NCI-H748 (cell line): Measurements from ENCODE around the gene TRIM10.

Experiments
- DNase-seq: peaks from one replicate; lab custom pipeline; 2025; ENCODE audit not compliant: unreplicated experiment; lab: John Stamatoyannopoulos, UW

The TRIM10 gene

GRCh38 chr6:30160785-30161531 is at the start of gene TRIM10:
Gene TRIM10 (minus strand): TSS chr6:30161211. CDS start chr6:30160858, 353 bp downstream.
- DNase-seq: no peak

- no peak for DNase-seq
Measured at GRCh38 chr6:30207619-30208295, 46.7 kb upstream of the TRIM10 start.

- DNase-seq: no peak
Measured at GRCh38 chr6:30206799-30207618, 46.0 kb upstream of the TRIM10 start.

GRCh38 chr6:30206152-30206551 is 45.1 kb upstream of the TRIM10 start:
- DNase-seq: no peak

- DNase-seq: no peak
Measured at GRCh38 chr6:30204116-30204515, 43.1 kb upstream of the TRIM10 start.

GRCh38 chr6:30202366-30202765 is 41.4 kb upstream of the TRIM10 start:
- DNase-seq: no peak

GRCh38 chr6:30200551-30201281 is 39.7 kb upstream of the TRIM10 start:
- DNase-seq: no peak

GRCh38 chr6:30198166-30199084 is 37.4 kb upstream of the TRIM10 start:
- DNase-seq: no peak

GRCh38 chr6:30196376-30196775 is 35.4 kb upstream of the TRIM10 start:
- DNase-seq: no peak

GRCh38 chr6:30195951-30196350 is 34.9 kb upstream of the TRIM10 start:
- no peak for DNase-seq

GRCh38 chr6:30194797-30195690 is 34.0 kb upstream of the TRIM10 start:
- no peak for DNase-seq

GRCh38 chr6:30192076-30192475 is 31.1 kb upstream of the TRIM10 start:
- no peak for DNase-seq

- DNase-seq: no peak
Measured at GRCh38 chr6:30188541-30188940, 27.5 kb upstream of the TRIM10 start.

GRCh38 chr6:30185846-30186484 is 25.0 kb upstream of the TRIM10 start:
- no peak for DNase-seq

- no peak for DNase-seq
Measured at GRCh38 chr6:30184417-30185031, 23.5 kb upstream of the TRIM10 start.

- DNase-seq: no peak
Measured at GRCh38 chr6:30180145-30180544, 19.1 kb upstream of the TRIM10 start.

GRCh38 chr6:30178837-30179236 is 17.8 kb upstream of the TRIM10 start:
- DNase-seq: no peak

GRCh38 chr6:30175765-30176164 is 14.8 kb upstream of the TRIM10 start:
- DNase-seq: no peak
